D721Med (cell line): ENCODE measurements around the gene SH2D5.

Source experiments
- DNase-seq: peaks from one replicate; pipeline ENCODE4 v3.0.0; 2011; ENCODE audit warnings: low spot score; ENCODE audit not compliant: insufficient read length
- FAIRE-seq: peaks from 2 replicates; lab custom pipeline; 2011; peaks lifted over from hg19 to GRCh38; lab: Jason Lieb, UNC
- TF ChIP-seq, protein P1 (sequence below): IDR thresholded peaks from 2 replicates; pipeline ENCODE4 v1.5.1; 2012; ENCODE audit warnings: mild to moderate bottlenecking, control low read depth; ENCODE audit not compliant: insufficient read depth; ENCODE audit errors: missing control alignments

SH2D5 gene

DNA sequence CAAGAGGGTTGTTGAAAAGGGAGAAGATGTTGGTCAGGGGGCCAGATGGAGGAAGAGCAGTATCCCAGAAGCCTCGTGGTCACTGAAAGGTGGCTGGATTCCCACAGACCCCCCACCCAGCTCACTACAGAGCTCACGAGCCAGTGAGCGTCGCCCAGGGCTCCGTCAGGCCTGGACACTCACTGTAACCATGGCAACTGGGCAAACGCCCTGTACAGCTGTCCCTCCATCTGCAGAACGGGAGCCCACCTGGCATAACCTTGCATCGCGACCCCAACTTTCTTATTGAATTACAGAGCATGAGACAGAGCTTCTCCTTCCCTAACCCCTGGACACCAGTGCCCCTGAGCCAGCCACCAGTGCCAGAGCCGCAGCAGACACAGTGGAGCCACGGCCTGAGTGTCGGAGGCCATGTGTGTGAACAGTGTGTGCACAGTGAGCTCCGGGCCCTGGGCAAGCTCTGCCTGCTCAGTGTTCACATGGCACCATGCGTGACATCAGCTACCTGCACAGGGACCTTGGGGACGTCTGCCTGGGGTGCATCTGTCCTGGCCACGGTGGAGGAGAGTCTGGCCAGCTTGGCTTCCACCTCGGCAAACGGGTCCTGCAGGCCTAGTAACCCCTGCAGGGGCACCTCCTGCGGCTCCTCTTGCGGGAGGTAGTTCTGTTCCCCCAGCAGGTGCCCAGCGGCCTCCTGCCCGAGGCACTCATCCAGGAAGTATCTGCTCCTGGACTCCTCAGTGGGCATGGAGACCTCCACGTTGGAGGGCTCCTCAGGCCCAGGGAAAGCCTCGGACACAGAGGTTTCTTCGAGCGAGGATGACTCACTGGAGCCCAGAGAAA lies 45.4 kb downstream of the SH2D5 start:
- FAIRE-seq = no peak

DNA sequence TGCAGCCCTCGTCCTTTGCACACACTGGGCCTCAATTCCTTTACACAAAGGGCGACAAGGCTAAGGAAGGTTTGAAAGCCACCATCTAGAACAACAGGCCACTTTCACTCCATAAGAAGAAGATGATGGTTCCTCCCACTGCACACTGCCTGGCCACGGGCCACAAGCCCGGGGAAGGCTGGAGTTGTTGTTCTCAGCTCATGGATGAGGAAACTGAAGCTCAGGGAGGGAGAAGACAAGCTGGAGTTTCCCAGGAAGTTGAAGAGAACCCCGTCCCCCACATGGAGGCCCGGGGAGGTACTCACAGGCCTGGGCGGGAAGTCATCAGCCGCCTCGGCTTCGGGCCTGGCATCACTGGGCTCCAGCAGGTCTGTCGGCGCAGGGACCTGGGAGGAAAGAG lies 46.8 kb downstream of the SH2D5 start:
- TF ChIP-seq, protein P1, sequence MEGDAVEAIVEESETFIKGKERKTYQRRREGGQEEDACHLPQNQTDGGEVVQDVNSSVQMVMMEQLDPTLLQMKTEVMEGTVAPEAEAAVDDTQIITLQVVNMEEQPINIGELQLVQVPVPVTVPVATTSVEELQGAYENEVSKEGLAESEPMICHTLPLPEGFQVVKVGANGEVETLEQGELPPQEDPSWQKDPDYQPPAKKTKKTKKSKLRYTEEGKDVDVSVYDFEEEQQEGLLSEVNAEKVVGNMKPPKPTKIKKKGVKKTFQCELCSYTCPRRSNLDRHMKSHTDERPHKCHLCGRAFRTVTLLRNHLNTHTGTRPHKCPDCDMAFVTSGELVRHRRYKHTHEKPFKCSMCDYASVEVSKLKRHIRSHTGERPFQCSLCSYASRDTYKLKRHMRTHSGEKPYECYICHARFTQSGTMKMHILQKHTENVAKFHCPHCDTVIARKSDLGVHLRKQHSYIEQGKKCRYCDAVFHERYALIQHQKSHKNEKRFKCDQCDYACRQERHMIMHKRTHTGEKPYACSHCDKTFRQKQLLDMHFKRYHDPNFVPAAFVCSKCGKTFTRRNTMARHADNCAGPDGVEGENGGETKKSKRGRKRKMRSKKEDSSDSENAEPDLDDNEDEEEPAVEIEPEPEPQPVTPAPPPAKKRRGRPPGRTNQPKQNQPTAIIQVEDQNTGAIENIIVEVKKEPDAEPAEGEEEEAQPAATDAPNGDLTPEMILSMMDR = no peak
- no peak for DNase-seq
- FAIRE-seq = no peak

More for the DNA sequence above, 45.4 kb downstream of the SH2D5 start:
- no peak for DNase-seq
- TF ChIP-seq, protein P1 = no peak

DNA sequence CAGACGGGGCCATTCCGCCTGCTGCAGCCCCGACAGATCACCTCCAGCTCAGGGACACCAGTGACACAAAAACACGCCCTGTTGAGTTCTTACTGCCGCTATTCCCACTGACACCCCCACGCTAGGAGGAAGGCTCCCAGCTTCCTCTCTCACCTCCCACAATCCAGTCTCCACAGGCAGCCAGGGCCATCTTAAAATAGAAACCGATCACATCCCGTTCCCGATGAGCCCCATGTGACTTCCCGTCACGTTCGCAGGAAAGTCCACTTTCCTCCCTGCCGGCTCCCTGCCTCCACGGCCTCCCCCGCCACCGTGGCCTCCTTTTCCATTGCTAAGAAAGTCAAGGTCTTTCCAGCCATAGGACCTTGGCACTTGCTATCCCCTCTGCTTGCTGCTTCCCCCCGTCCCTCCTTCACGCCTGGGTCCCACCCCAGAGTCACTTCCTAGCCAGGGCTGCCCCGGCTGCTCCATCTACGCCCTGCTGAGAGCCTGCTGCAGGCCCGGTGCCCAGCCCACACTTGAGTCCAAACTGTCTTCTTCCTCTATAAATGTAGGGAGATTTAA lies 47.3 kb downstream of the SH2D5 start:
- FAIRE-seq = no peak
- DNase-seq = no peak
- TF ChIP-seq, protein P1 = no peak

DNA sequence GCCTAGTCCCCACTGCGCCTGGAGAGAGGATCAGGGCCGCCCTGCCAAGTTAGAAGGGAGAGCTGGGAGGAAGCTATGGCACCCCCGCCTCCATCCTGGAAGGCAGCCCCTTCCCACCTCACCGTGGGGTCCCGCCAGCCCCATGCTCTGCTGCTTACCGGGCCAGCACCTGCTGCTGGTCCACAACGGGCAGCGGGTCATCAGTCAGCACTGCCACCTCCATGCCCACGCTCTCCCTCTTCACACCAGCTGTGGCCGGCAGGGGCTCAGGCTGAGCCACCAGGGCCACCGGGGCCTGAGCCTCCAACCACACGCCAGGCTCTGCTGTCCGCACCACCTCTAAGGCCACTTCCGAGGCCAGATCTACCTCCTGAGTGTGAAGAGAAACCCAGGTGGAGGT lies 47.9 kb downstream of the SH2D5 start:
- TF ChIP-seq, protein P1 = no peak
- FAIRE-seq (no peak), DNase-seq (no peak)

DNA sequence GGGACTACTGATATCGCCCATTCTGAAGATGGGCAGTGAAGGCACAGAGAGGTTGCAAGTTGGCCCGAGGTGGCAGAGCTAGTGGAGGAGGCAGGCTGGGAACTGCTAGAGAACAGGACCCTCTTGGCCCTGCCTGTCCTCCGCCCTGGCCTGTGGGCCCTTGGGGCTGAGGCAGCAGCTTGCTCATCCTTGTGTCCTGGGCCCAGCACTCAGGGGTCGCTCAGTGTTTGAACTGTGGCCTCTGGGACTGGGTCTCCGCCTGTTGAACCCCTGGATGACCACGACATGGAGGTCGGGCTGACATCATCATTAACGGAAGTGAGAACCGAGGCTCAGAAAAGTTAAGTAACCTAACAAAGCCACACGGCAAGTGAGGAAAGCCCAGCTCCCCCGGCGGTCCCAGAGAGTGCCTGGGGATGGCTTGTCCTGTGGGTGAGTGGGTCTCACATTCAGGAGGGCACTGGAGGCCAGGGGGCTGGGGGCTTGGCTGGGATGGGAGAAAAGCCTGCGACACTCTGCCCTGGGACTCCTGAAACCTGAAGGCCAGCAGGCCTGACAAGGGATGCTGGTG lies 48.4 kb downstream of the SH2D5 start:
- FAIRE-seq (no peak), DNase-seq (no peak)
- TF ChIP-seq, protein P1 = no peak

DNA sequence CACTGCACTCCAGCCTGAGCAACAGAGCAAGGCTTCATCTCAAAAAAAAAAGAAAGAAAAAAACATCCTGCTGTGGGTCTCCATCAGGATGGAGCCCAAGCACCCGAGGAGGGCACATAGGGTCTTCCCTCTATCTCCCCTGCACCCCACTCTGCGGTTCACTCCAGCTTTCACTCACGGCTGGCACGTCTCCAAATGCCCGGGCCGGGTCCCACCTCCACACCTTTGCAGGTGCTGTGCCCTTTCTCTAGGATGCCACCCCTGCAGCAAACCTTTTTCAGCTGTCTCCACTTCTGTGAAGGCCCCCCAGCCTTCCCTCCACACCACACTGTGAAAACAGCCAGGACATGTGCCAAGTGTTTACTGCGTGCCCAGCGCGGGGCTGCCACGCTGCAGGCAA lies 48.9 kb downstream of the SH2D5 start:
- DNase-seq = no peak
- TF ChIP-seq, protein P1 = no peak
- FAIRE-seq = no peak
